Measurements from ENCODE around the gene BCL11A.

BCL11A gene

DNA sequence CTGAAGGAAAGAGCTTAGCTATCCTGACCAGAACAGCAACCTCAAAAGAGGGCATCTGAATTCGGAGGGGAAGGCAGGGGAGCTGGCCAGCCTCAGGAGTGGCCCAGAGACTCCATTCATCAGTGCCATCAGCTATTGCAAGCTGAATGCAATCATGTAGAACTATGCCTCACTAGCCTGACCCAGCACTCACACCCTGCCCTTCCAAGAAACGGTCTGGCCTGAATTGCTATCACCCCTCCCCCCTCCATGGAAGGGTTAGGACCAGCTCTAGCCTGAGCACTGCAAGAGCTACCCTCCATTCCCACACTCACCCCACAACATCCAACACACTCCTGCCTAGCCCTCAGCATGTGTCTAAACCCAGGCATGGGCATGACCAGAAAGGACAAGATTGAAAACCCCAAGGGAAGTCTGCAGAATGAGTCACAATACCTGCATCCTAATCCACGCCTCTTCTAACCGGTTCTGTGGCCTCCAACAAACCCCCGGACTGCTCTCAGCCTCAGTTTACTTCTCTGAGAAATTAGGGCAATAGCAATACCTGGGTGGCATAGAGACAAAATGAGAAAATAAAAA lies 120.3 kb downstream of the BCL11A start:
- TF ChIP-seq, protein P1, sequence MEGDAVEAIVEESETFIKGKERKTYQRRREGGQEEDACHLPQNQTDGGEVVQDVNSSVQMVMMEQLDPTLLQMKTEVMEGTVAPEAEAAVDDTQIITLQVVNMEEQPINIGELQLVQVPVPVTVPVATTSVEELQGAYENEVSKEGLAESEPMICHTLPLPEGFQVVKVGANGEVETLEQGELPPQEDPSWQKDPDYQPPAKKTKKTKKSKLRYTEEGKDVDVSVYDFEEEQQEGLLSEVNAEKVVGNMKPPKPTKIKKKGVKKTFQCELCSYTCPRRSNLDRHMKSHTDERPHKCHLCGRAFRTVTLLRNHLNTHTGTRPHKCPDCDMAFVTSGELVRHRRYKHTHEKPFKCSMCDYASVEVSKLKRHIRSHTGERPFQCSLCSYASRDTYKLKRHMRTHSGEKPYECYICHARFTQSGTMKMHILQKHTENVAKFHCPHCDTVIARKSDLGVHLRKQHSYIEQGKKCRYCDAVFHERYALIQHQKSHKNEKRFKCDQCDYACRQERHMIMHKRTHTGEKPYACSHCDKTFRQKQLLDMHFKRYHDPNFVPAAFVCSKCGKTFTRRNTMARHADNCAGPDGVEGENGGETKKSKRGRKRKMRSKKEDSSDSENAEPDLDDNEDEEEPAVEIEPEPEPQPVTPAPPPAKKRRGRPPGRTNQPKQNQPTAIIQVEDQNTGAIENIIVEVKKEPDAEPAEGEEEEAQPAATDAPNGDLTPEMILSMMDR (IDR thresholded peaks at IDR 0.05; ENCODE audit: poor library complexity, severe bottlenecking), result no peak
- ATAC-seq (ENCODE audit: low read depth), result 0 out of 3 replicates have a peak, but pooled peaks have one; percentile 33
- no peaks in the 10 kb centered on the region for H3K27me3 ChIP-seq (ENCODE audit: insufficient read depth, poor library complexity, severe bottlenecking)
- H3K4me1 ChIP-seq (ENCODE audit: insufficient read depth, poor library complexity, severe bottlenecking), result no peaks in the 10 kb centered on the region
- no peaks in the 10 kb centered on the region for H3K36me3 ChIP-seq (ENCODE audit: low read depth)
- H3K4me3 ChIP-seq (ENCODE audit: severe bottlenecking), result no peak overlapping the region
- DNase-seq (ENCODE audit: low spot score), result no peak
- no peaks in the 10 kb centered on the region for H3K9me3 ChIP-seq (ENCODE audit: severe bottlenecking)
- H3K27ac ChIP-seq (ENCODE audit: poor library complexity, severe bottlenecking), result no peak overlapping the region

DNA sequence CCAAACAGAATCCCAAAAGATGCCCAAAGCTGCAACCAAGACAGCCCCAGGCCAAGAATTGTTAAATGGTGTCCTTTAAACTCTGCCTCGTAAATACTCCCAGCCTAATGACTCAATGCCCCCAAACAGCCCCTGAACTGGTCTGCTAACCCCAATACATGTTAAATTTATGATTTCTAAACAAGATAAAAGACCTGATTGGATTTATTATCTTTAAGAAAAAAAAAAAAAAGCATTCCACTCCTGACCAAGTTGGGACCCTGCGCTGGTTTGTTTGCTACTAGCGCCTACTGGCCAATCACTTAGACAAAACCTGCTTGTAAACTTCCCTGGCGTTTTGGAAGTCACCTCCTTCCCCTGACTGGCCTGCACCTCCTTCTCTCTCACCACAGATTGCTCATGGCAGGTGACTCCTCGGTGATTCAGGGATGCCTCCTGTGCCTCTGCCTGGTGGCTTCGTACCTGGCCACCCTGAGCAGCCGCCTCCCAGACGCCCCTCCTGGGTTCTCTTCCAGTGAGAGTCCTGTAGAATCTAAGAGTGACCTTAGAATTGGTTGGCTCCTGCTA lies 121.3 kb downstream of the BCL11A start:
- no peaks in the 10 kb centered on the region for H3K27me3 ChIP-seq (ENCODE audit: insufficient read depth, poor library complexity, severe bottlenecking)
- ATAC-seq (ENCODE audit: low read depth) (no peak), DNase-seq (ENCODE audit: low spot score) (no peak)
- no peak overlapping the region for H3K27ac ChIP-seq (ENCODE audit: poor library complexity, severe bottlenecking)
- H3K4me1 ChIP-seq (ENCODE audit: insufficient read depth, poor library complexity, severe bottlenecking), result no peaks in the 10 kb centered on the region
- no peaks in the 10 kb centered on the region for H3K9me3 ChIP-seq (ENCODE audit: severe bottlenecking)
- no peaks in the 10 kb centered on the region for H3K36me3 ChIP-seq (ENCODE audit: low read depth)
- no peak overlapping the region for H3K4me3 ChIP-seq (ENCODE audit: severe bottlenecking)
- TF ChIP-seq, protein P1 (IDR thresholded peaks at IDR 0.05; ENCODE audit: poor library complexity, severe bottlenecking), result no peak

DNA sequence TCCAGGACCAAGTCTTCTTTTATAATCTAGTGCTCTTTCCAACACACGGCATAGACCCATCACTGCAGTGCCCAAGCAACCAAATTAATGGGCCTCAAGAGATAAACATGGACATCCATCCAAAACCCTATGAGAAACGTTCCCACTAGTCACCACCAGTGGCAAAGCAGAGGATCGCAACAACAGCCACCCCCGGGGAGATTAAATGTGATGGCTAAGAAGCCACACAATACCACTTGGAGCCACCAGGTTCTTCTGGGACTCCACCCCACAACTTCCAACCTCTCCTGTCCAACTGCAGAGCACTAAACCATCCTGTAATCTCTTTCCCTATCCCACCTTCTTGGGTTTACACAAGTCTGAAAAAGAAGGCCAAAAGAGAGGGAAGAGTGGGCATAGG lies 123.8 kb downstream of the BCL11A start:
- ATAC-seq (ENCODE audit: low read depth), result no peak
- Histone ChIP-seq H3K9me3 (ENCODE audit: severe bottlenecking) (no peaks in the 10 kb centered on the region), H3K4me1 (ENCODE audit: insufficient read depth, poor library complexity, severe bottlenecking) (no peaks in the 10 kb centered on the region), H3K27ac (ENCODE audit: poor library complexity, severe bottlenecking) (no peak overlapping the region), H3K27me3 (ENCODE audit: insufficient read depth, poor library complexity, severe bottlenecking) (no peaks in the 10 kb centered on the region), H3K4me3 (ENCODE audit: severe bottlenecking) (no peak overlapping the region), H3K36me3 (ENCODE audit: low read depth) (no peaks in the 10 kb centered on the region)
- TF ChIP-seq, protein P1 (IDR thresholded peaks at IDR 0.05; ENCODE audit: poor library complexity, severe bottlenecking), result no peak
- no peak for DNase-seq (ENCODE audit: low spot score)

DNA sequence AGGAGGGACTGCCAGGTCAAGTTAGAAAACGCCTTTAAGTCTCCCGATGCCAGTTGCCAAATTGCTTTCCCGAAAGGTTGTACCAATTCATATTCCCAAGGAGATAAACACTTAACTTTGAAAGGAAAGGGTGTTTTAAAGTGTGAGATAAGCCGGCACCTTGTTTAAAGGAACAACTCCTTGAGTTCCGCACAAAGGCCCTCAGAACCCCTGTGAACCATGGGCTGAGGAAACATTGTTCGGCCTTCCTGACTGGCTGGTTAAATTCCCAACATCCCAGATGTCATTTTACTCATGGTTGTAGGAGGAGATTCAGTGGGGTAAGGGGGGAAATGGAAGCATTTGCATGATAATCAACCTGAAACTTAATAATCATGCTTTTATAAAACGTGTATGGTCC lies 126.6 kb downstream of the BCL11A start:
- H3K36me3 ChIP-seq (ENCODE audit: low read depth), result no peaks in the 10 kb centered on the region
- H3K4me1 ChIP-seq (ENCODE audit: insufficient read depth, poor library complexity, severe bottlenecking), result no peaks in the 10 kb centered on the region
- TF ChIP-seq, protein P1 (IDR thresholded peaks at IDR 0.05; ENCODE audit: poor library complexity, severe bottlenecking), result no peak
- H3K9me3 ChIP-seq (ENCODE audit: severe bottlenecking), result no peaks in the 10 kb centered on the region
- ATAC-seq (ENCODE audit: low read depth), result no peak
- no peak overlapping the region for H3K4me3 ChIP-seq (ENCODE audit: severe bottlenecking)
- no peak for DNase-seq (ENCODE audit: low spot score)
- no peaks in the 10 kb centered on the region for H3K27me3 ChIP-seq (ENCODE audit: insufficient read depth, poor library complexity, severe bottlenecking)
- H3K27ac ChIP-seq (ENCODE audit: poor library complexity, severe bottlenecking), result no peak overlapping the region

DNA sequence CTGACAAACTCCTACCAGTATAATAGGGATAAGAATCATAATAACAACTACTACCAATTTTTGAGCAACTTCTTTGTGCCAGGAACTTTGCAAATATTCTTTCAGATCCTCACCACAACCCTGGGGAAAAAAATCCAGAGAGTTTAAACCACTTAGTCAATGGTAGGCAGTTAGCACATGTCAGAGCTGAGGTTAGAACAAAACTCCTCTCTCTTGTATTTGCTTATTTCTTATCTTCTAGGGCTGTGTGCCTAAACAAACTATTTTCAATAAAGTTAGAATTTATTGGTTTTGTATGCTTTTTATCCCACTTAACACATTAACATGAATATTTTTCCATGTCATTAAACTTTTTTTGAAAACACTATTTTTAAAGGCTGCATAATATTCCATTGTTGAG lies 127.1 kb downstream of the BCL11A start:
- TF ChIP-seq, protein P1 (IDR thresholded peaks at IDR 0.05; ENCODE audit: poor library complexity, severe bottlenecking), result no peak
- H3K9me3 ChIP-seq (ENCODE audit: severe bottlenecking), result no peaks in the 10 kb centered on the region
- no peak overlapping the region for H3K4me3 ChIP-seq (ENCODE audit: severe bottlenecking)
- ATAC-seq (ENCODE audit: low read depth), result no peak
- H3K27ac ChIP-seq (ENCODE audit: poor library complexity, severe bottlenecking), result no peak overlapping the region
- no peaks in the 10 kb centered on the region for H3K4me1 ChIP-seq (ENCODE audit: insufficient read depth, poor library complexity, severe bottlenecking)
- H3K36me3 ChIP-seq (ENCODE audit: low read depth), result no peaks in the 10 kb centered on the region
- DNase-seq (ENCODE audit: low spot score), result no peak
- no peaks in the 10 kb centered on the region for H3K27me3 ChIP-seq (ENCODE audit: insufficient read depth, poor library complexity, severe bottlenecking)

All from RWPE2 (cell line).